NCI-H146 treated with DMSO at 0.1 percent for 48 hours (cell line): Measurements from ENCODE around the gene UAP1L1.
A peak's percentile ranks its signal among the peaks of the same experiment; 100 is the strongest.
"Not testable (repeated sequence)": the region's sequence is repeated elsewhere in the genome, so short reads cannot be mapped to it uniquely, and the experiment has no call there.

ENCODE experiments used
- DNase-seq: peaks from one replicate; lab custom pipeline; 2025; ENCODE audit not compliant: unreplicated experiment; lab: John Stamatoyannopoulos, UW

Gene UAP1L1

GRCh38 chr9:137077010-137077747 lies at the start of gene UAP1L1:
Gene UAP1L1, plus strand, starts transcription at chr9:137077517. Its CDS starts 16 bp downstream, at chr9:137077533.
- DNase-seq = peak; percentile 20

- DNase-seq = no peak
Observed at GRCh38 chr9:137028263-137029057, 48.9 kb upstream of the UAP1L1 start.

- DNase-seq = no peak
Observed at GRCh38 chr9:137029058-137029936, 48.0 kb upstream of the UAP1L1 start.

GRCh38 chr9:137030006-137030405 lies 47.3 kb upstream of the UAP1L1 start:
- DNase-seq = no peak

GRCh38 chr9:137030538-137031527 lies 46.5 kb upstream of the UAP1L1 start:
- DNase-seq = no peak

- DNase-seq = no peak
Observed at GRCh38 chr9:137031904-137032640, 45.2 kb upstream of the UAP1L1 start, which contains the start of gene FUT7. Gene FUT7, minus strand, starts transcription at chr9:137032088. Its CDS starts 97 bp downstream, at chr9:137031991.

GRCh38 chr9:137032858-137033257 lies 44.5 kb upstream of the UAP1L1 start:
- no peak for DNase-seq

GRCh38 chr9:137033481-137033880 lies 43.8 kb upstream of the UAP1L1 start:
- not testable (repeated sequence) for DNase-seq

- no peak for DNase-seq
Observed at GRCh38 chr9:137034039-137034708, 43.1 kb upstream of the UAP1L1 start.

- peak; percentile 51 for DNase-seq
Observed at GRCh38 chr9:137034709-137035506, 42.4 kb upstream of the UAP1L1 start.

GRCh38 chr9:137035507-137035834 lies 41.8 kb upstream of the UAP1L1 start:
- no peak for DNase-seq

- DNase-seq = no peak
Observed at GRCh38 chr9:137035937-137036336, 41.4 kb upstream of the UAP1L1 start.

GRCh38 chr9:137037035-137037434 lies 40.3 kb upstream of the UAP1L1 start:
- no peak for DNase-seq

- no peak for DNase-seq
Observed at GRCh38 chr9:137037483-137037882, 39.8 kb upstream of the UAP1L1 start.

GRCh38 chr9:137038916-137039315 lies 38.4 kb upstream of the UAP1L1 start:
- DNase-seq = no peak

GRCh38 chr9:137039611-137040366 lies 37.5 kb upstream of the UAP1L1 start:
- no peak for DNase-seq

- no peak for DNase-seq
Observed at GRCh38 chr9:137040568-137040967, 36.7 kb upstream of the UAP1L1 start.
